Transverse colon (tissue), 4 donors: ENCODE data around the gene EMC10. TPM values are rescaled to one million over a fixed set of nuclear protein-coding genes. Genes with fewer than 3 reads are reported as not detected.

ENCODE experiments used
- DNase-seq: peaks from one replicate; pipeline ENCODE4 v3.0.0-alpha.2; 2019
- H3K27ac ChIP-seq, 4 donors: fragments of 200-600 bp; sonication (generic); 2 replicates each; pipeline ENCODE4 v1.5.1; 2016 to 2018; ENCODE audit warnings: inconsistent platforms in 4 of 4
- H3K27me3 ChIP-seq: fragments of 200-600 bp; sonication (generic); 2 replicates; pipeline ENCODE4 v1.5.1; 2017; ENCODE audit warnings: inconsistent platforms
- H3K36me3 ChIP-seq, 4 donors: fragments of 200-600 bp; sonication (generic); 2 replicates each; pipeline ENCODE4 v1.5.1; 2017 to 2019; ENCODE audit warnings: inconsistent platforms in 4 of 4
- H3K4me1 ChIP-seq, 4 donors: fragments of 200-600 bp; sonication (generic); 2 replicates each; pipeline ENCODE4 v1.5.1; 2017 to 2020; ENCODE audit warnings: inconsistent platforms in 4 of 4
- H3K4me3 ChIP-seq, 4 donors: fragments of 200-600 bp; sonication (generic); 1 replicate in 1 of 4; 2 replicates in 3 of 4; pipeline versions ENCODE4 v1.5.1 to v1.6.1; 2017 to 2019; ENCODE audit warnings: inconsistent platforms in 4 of 4
- H3K9me3 ChIP-seq, 2 donors: fragments of 200-600 bp; sonication (generic); 2 replicates each; pipeline ENCODE4 v1.5.1; 2017 to 2019; ENCODE audit warnings: inconsistent platforms in 2 of 2
- CTCF ChIP-seq, 5 experiments: fragments of 200-600 bp in 3 of 5; fragments of 450-650 bp in 2 of 5; sonication (generic) in 3 of 5; IDR thresholded peaks; 1 replicate in 2 of 5; 2 replicates in 3 of 5; pipeline ENCODE4 v1.5.1; 2016 to 2017; ENCODE audit warnings: antibody characterized with exemption in 5 of 5, inconsistent platforms in 3 of 5, mild to moderate bottlenecking in 2 of 5, moderate library complexity in 1 of 5
- EP300 ChIP-seq: sonication (generic); formaldehyde crosslinking; IDR thresholded peaks from one replicate; pipeline ENCODE4 v1.6.1; 2017; ENCODE audit warnings: antibody characterized with exemption, low read depth
- POLR2A ChIP-seq: fragments of 450-650 bp; IDR thresholded peaks from one replicate; pipeline ENCODE4 v1.6.1; 2016; ENCODE audit warnings: antibody characterized with exemption, mild to moderate bottlenecking, moderate library complexity
- POLR2AphosphoS5 ChIP-seq, 3 donors: sonication (generic); formaldehyde crosslinking; IDR thresholded peaks; one replicate each; pipeline ENCODE4 v1.6.1; 2016; ENCODE audit warnings: antibody characterized with exemption in 3 of 3
- WGBS, 2 donors: methylation state at CpG; one replicate each; pipeline ENCODE4 v1.1.5; 2018; ENCODE audit warnings: low coverage in 1 of 2; 5-methylcytosine and 5-hydroxymethylcytosine counted together
- in situ Hi-C, 4 donors: fragments of 200-750 bp; cut with MboI; loops; one replicate each; pipeline versions ENCODE4 v1.15.0 to v1.15.1; 2017; ENCODE audit warnings: low sequenced_read_pairs in 3 of 4, low pct_ligation_motif_present in 1 of 4, low pct_unique_long_range_greater_than_20kb in 1 of 4
- intact Hi-C: fragments of 100-400 bp; cut with DNase I; formaldehyde crosslinking; loops from one replicate; pipeline ENCODE4 v1.15.1; 2023; ENCODE audit warnings: low total_unique reads
- total RNA-seq, 4 donors: library from RNA; depleted of rRNA; stranded (reverse); fragments of >200 nt; gene quantifications; one replicate each; pipeline ENCODE4 v1.1.0, GENCODE V29; 2016

Gene EMC10
- total RNA-seq, 4 donors from 2014 or later, result 50.5 to 117 (median 78.7) TPM

- intact Hi-C loops, result no loop called here
- H3K27me3 ChIP-seq, result peaks cover 55% of the 10 kb centered on the region
- no peaks in the 10 kb centered on the region for H3K9me3 ChIP-seq
- H3K27ac ChIP-seq, result no peak overlapping the region
- TF ChIP-seq EP300, result no peak
- TF ChIP-seq POLR2AphosphoS5 (IDR thresholded peaks at IDR 0.05), result no peak
- TF ChIP-seq POLR2A, result no peak
- TF ChIP-seq CTCF (IDR thresholded peaks at IDR 0.05), result no peak
- no peak for DNase-seq
- no peak overlapping the region for H3K4me3 ChIP-seq
- 77% methylated on average over 5 to 19 of the region's 19 CpGs for WGBS, 2 donors
- no peaks in the 10 kb centered on the region for H3K36me3 ChIP-seq
- H3K4me1 ChIP-seq, result peaks cover 6 to 20% (median 18%) of the 10 kb centered on the region in 4 donors
- in situ Hi-C loops, result no loop called here
These were observed 42.8 kb upstream of the EMC10 start for GRCh38 chr19:50433201-50434180.

- TF ChIP-seq POLR2AphosphoS5 (IDR thresholded peaks at IDR 0.05) (no peak), CTCF (IDR thresholded peaks at IDR 0.05) (no peak), EP300 (no peak), POLR2A (no peak)
- H3K4me1 ChIP-seq, result peaks cover 6 to 20% (median 18%) of the 10 kb centered on the region in 4 donors
- no peaks in the 10 kb centered on the region for H3K9me3 ChIP-seq
- intact Hi-C loops (no loop called here), in situ Hi-C loops (no loop called here)
- WGBS, 2 donors, result 43% methylated on average over 12 of the region's 12 CpGs; no CpG with 5 or more reads in 1 of the 2 donors
- DNase-seq, result peak; percentile 27
- no peak overlapping the region for H3K27ac ChIP-seq
- no peak overlapping the region for H3K4me3 ChIP-seq
- H3K36me3 ChIP-seq, result no peaks in the 10 kb centered on the region
- H3K27me3 ChIP-seq, result peaks cover 45% of the 10 kb centered on the region
These were observed 41.8 kb upstream of the EMC10 start for GRCh38 chr19:50434525-50434924.

- TF ChIP-seq POLR2A (no peak), EP300 (no peak)
- in situ Hi-C loops (no loop called here), intact Hi-C loops (no loop called here)
- Histone ChIP-seq H3K4me3 (no peak overlapping the region), H3K27me3 (peaks cover 38% of the 10 kb centered on the region), H3K9me3 (no peaks in the 10 kb centered on the region), H3K27ac (no peak overlapping the region), H3K4me1 (peaks cover 6 to 20% (median 18%) of the 10 kb centered on the region in 4 donors), H3K36me3 (no peaks in the 10 kb centered on the region)
- WGBS, 2 donors, result 82% methylated on average over 17 of the region's 17 CpGs; no CpG with 5 or more reads in 1 of the 2 donors
- DNase-seq, result no peak
These were observed 41.1 kb upstream of the EMC10 start for GRCh38 chr19:50435221-50435620.

GRCh38 chr19:50435627-50436026 is 40.7 kb upstream of the EMC10 start:
- TF ChIP-seq CTCF (IDR thresholded peaks at IDR 0.05) (no peak), EP300 (no peak), POLR2AphosphoS5 (IDR thresholded peaks at IDR 0.05) (no peak), POLR2A (no peak)
- no peak overlapping the region for H3K27ac ChIP-seq
- H3K27me3 ChIP-seq, result peaks cover 33% of the 10 kb centered on the region
- no peak for DNase-seq
- intact Hi-C loops, result no loop called here
- no peaks in the 10 kb centered on the region for H3K9me3 ChIP-seq
- in situ Hi-C loops, result no loop called here
- peaks cover 6 to 20% (median 18%) of the 10 kb centered on the region in 4 donors for H3K4me1 ChIP-seq
- 84% methylated on average over 12 of the region's 12 CpGs; no CpG with 5 or more reads in 1 of the 2 donors for WGBS, 2 donors
- no peak overlapping the region for H3K4me3 ChIP-seq
- no peaks in the 10 kb centered on the region for H3K36me3 ChIP-seq
